ENCODE measurements around the gene GNL1. TPM values are rescaled to one million over a fixed set of nuclear protein-coding genes. Genes with fewer than 3 reads are reported as not detected.

Gene GNL1
- total and polyA plus RNA-seq, 4 donors: 10.1 to 18.2 (median 13.2) TPM

DNA sequence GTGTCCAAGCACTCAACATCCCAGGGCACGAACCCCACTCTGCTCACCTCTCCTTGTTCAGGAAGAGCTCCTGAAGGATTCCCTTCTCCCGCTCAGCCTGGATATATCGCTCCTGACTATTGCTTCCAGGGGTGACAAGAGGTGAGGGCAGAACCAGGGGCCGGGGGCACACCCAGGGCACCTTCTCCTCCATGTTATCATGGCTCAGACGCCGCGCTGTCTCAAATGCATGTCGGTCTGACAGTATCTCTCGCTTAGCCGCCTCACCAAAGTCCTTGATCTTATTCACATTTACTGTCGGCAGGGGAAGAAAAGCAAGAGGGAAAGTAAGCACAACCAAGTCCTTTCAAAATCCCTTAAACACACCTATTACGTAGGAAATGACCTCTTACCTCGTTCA is 47.7 kb upstream of the GNL1 start:
- H3K27me3 ChIP-seq (ENCODE audit: control insufficient read depth in 4 of 4, insufficient read depth in 4 of 4, low read length in 3 of 4): no peaks in the 10 kb centered on the region
- H3K36me3 ChIP-seq (ENCODE audit: control insufficient read depth in 4 of 4, insufficient read depth in 3 of 4, low read depth in 1 of 4, low read length in 3 of 4): peaks cover 34 to 81% (median 70%) of the 10 kb centered on the region in 4 donors
- H3K9ac ChIP-seq (ENCODE audit: low read depth in 1 of 2, low read length in 2 of 2): no peak overlapping the region
- TF ChIP-seq TAF1 (conservative IDR thresholded peaks at IDR 0.05): no peak
- TF ChIP-seq HNF4A (conservative IDR thresholded peaks at IDR 0.05): no peak
- TF ChIP-seq FOXA2 (IDR thresholded peaks at IDR 0.05): no peak
- TF ChIP-seq, protein P1, sequence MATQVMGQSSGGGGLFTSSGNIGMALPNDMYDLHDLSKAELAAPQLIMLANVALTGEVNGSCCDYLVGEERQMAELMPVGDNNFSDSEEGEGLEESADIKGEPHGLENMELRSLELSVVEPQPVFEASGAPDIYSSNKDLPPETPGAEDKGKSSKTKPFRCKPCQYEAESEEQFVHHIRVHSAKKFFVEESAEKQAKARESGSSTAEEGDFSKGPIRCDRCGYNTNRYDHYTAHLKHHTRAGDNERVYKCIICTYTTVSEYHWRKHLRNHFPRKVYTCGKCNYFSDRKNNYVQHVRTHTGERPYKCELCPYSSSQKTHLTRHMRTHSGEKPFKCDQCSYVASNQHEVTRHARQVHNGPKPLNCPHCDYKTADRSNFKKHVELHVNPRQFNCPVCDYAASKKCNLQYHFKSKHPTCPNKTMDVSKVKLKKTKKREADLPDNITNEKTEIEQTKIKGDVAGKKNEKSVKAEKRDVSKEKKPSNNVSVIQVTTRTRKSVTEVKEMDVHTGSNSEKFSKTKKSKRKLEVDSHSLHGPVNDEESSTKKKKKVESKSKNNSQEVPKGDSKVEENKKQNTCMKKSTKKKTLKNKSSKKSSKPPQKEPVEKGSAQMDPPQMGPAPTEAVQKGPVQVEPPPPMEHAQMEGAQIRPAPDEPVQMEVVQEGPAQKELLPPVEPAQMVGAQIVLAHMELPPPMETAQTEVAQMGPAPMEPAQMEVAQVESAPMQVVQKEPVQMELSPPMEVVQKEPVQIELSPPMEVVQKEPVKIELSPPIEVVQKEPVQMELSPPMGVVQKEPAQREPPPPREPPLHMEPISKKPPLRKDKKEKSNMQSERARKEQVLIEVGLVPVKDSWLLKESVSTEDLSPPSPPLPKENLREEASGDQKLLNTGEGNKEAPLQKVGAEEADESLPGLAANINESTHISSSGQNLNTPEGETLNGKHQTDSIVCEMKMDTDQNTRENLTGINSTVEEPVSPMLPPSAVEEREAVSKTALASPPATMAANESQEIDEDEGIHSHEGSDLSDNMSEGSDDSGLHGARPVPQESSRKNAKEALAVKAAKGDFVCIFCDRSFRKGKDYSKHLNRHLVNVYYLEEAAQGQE (IDR thresholded peaks at IDR 0.05): no peak
- TF ChIP-seq, protein P2, sequence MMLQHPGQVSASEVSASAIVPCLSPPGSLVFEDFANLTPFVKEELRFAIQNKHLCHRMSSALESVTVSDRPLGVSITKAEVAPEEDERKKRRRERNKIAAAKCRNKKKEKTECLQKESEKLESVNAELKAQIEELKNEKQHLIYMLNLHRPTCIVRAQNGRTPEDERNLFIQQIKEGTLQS (IDR thresholded peaks at IDR 0.05): no peak
- TF ChIP-seq, protein P3, sequence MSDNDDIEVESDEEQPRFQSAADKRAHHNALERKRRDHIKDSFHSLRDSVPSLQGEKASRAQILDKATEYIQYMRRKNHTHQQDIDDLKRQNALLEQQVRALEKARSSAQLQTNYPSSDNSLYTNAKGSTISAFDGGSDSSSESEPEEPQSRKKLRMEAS (IDR thresholded peaks at IDR 0.05): no peak
- no peak for TF ChIP-seq HNF4G (IDR thresholded peaks at IDR 0.05)
- TF ChIP-seq JUND (IDR thresholded peaks at IDR 0.05): no peak
- H3K9me3 ChIP-seq (ENCODE audit: control insufficient read depth in 4 of 4, low read length in 3 of 4): no peaks in the 10 kb centered on the region
- WGBS: 93% methylated on average over 13 of the region's 13 CpGs
- H3K27ac ChIP-seq (ENCODE audit: low read depth in 1 of 2, low read length in 2 of 2): no peak overlapping the region
- no peak overlapping the region for H3K4me3 ChIP-seq (ENCODE audit: low read depth in 1 of 3, low read length in 3 of 3)
- no peaks in the 10 kb centered on the region for H3K4me1 ChIP-seq (ENCODE audit: control insufficient read depth in 4 of 4, insufficient read depth in 4 of 4, low read length in 3 of 4)
- no peak for DNase-seq (ENCODE audit: low spot score)

DNA sequence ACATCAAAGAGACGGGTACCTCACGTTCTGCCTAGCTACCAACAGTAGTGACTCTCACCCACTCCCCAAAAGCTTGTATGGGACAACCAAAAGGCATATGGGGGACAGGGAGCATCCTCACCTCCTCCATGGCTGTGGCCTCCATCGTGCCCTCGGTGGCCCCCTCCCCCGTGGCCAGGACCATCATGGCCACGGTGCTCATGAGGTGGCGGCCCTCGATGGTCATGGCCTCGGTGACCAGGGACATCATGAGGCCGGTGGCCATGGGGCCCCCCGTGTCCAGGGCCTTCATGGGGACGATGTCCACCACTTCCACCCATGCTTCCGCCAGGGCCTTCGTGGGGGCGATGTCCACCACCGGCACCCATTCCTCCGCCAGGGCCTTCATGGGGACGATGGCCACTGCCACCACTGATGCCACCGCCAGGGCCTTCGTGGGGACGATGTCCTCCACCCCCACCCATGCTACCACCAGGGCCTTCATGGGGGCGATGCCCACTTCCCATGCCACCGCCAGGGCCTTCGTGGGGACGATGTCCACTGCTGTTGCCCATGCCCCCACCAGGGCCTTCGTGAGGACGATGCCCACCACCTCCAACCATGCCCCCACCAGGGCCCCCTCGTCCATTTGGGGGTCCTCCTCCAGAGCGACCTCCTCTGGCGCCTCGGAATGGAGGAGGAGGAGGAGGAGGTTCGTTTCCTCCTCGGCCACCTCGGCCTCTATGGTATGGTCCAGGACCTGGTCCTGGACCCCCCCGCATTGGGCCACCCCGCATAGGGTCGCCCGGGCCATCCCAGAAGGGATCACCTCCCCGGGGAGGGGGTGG is 45.7 kb upstream of the GNL1 start:
- H3K36me3 ChIP-seq (ENCODE audit: control insufficient read depth in 4 of 4, insufficient read depth in 3 of 4, low read depth in 1 of 4, low read length in 3 of 4): peaks cover 29 to 62% (median 57%) of the 10 kb centered on the region in 4 donors
- no peak for TF ChIP-seq HNF4G (IDR thresholded peaks at IDR 0.05)
- 93% methylated on average over 39 of the region's 39 CpGs for WGBS
- DNase-seq (ENCODE audit: low spot score): no peak
- H3K27ac ChIP-seq (ENCODE audit: low read depth in 1 of 2, low read length in 2 of 2): no peak overlapping the region
- H3K27me3 ChIP-seq (ENCODE audit: control insufficient read depth in 4 of 4, insufficient read depth in 4 of 4, low read length in 3 of 4): no peaks in the 10 kb centered on the region
- H3K9me3 ChIP-seq (ENCODE audit: control insufficient read depth in 4 of 4, low read length in 3 of 4): no peaks in the 10 kb centered on the region
- peaks cover 0 to 4% (median 0%) of the 10 kb centered on the region in 4 donors for H3K4me1 ChIP-seq (ENCODE audit: control insufficient read depth in 4 of 4, insufficient read depth in 4 of 4, low read length in 3 of 4)
- no peak overlapping the region for H3K4me3 ChIP-seq (ENCODE audit: low read depth in 1 of 3, low read length in 3 of 3)
- no peak overlapping the region for H3K9ac ChIP-seq (ENCODE audit: low read depth in 1 of 2, low read length in 2 of 2)

DNA sequence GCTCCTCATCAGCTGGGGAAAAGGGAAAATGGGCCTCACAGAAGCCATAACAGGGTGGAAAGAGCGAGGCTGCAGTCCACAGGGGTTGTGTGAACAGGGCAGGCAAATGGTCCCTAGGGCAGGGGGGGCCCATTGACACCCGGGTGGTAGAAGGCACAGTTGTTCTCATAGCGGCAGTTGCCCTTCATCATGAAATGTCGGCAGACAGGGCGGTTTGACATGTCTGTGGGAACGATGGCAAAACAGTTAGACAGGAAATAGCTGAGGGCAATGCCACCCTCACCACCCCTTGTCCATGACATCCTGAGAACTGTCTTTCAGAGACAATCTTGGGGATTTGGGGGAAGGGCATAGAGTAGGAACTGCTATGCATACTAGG is 45.1 kb upstream of the GNL1 start:
- 79% methylated on average over 6 of the region's 6 CpGs for WGBS
- Histone ChIP-seq H3K36me3 (ENCODE audit: control insufficient read depth in 4 of 4, insufficient read depth in 3 of 4, low read depth in 1 of 4, low read length in 3 of 4) (peaks cover 29 to 55% (median 51%) of the 10 kb centered on the region in 4 donors), H3K27me3 (ENCODE audit: control insufficient read depth in 4 of 4, insufficient read depth in 4 of 4, low read length in 3 of 4) (no peaks in the 10 kb centered on the region), H3K9me3 (ENCODE audit: control insufficient read depth in 4 of 4, low read length in 3 of 4) (no peaks in the 10 kb centered on the region), H3K4me3 (ENCODE audit: low read depth in 1 of 3, low read length in 3 of 3) (no peak overlapping the region), H3K4me1 (ENCODE audit: control insufficient read depth in 4 of 4, insufficient read depth in 4 of 4, low read length in 3 of 4) (peaks cover 0 to 4% (median 0%) of the 10 kb centered on the region in 4 donors), H3K9ac (ENCODE audit: low read depth in 1 of 2, low read length in 2 of 2) (no peak overlapping the region), H3K27ac (ENCODE audit: low read depth in 1 of 2, low read length in 2 of 2) (no peak overlapping the region)
- TF ChIP-seq NR2F2 (IDR thresholded peaks at IDR 0.05) (no peak), SP1 (IDR thresholded peaks at IDR 0.05) (no peak), FOXA1 (IDR thresholded peaks at IDR 0.05) (no peak), HNF4A (conservative IDR thresholded peaks at IDR 0.05) (no peak), EGR1 (IDR thresholded peaks at IDR 0.05; ENCODE audit: low read depth in 2 of 2) (no peak)
- TF ChIP-seq, protein P4, sequence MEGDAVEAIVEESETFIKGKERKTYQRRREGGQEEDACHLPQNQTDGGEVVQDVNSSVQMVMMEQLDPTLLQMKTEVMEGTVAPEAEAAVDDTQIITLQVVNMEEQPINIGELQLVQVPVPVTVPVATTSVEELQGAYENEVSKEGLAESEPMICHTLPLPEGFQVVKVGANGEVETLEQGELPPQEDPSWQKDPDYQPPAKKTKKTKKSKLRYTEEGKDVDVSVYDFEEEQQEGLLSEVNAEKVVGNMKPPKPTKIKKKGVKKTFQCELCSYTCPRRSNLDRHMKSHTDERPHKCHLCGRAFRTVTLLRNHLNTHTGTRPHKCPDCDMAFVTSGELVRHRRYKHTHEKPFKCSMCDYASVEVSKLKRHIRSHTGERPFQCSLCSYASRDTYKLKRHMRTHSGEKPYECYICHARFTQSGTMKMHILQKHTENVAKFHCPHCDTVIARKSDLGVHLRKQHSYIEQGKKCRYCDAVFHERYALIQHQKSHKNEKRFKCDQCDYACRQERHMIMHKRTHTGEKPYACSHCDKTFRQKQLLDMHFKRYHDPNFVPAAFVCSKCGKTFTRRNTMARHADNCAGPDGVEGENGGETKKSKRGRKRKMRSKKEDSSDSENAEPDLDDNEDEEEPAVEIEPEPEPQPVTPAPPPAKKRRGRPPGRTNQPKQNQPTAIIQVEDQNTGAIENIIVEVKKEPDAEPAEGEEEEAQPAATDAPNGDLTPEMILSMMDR (IDR thresholded peaks at IDR 0.05; ENCODE audit: low read depth, low read length, missing input control): no peak
- no peak for DNase-seq (ENCODE audit: low spot score)
